ENCODE data around the gene AP1S1. TPM values are rescaled to one million over a fixed set of nuclear protein-coding genes. Genes with fewer than 3 reads are reported as not detected.
A peak's percentile ranks its signal among the peaks of the same experiment; 100 is the strongest.

AP1S1 gene
- total and polyA plus RNA-seq, 2 of the 13 experiments (the other 11 are each of a cell fraction or from before 2014, with no cell fraction given) = 57.5 to 68.1 TPM

GRCh38 chr7:101121991-101122932, 32.0 kb upstream of the AP1S1 start (continued):
- 0 out of 2 replicates have a peak, but pooled peaks have one; percentile 52 for TF ChIP-seq HOMEZ (CRISPR knock-in tag; IDR thresholded peaks at IDR 0.05; ENCODE audit: low read depth)
- TF ChIP-seq ATF4 (CRISPR knock-in tag; IDR thresholded peaks at IDR 0.05) = peak in 1 of 2 experiments; percentile 95; a peak in 2 of 4 replicates
- peak; percentile 86 for TF ChIP-seq RARA (CRISPR knock-in tag; IDR thresholded peaks at IDR 0.05)
- TF ChIP-seq STAT5B (CRISPR knock-in tag; IDR thresholded peaks at IDR 0.05) = no peak
- TF ChIP-seq SIN3B (IDR thresholded peaks at IDR 0.05; ENCODE audit: low read length) = no peak
- TF ChIP-seq YY1 (IDR thresholded peaks at IDR 0.05; ENCODE audit: insufficient read depth, insufficient replicate concordance, low read depth, low read length) = peak; percentile 18
- TF ChIP-seq MED13 (CRISPR knock-in tag; IDR thresholded peaks at IDR 0.05) = no peak; the same call in 1 of the 2 replicates
- TF ChIP-seq ATF2 (CRISPR knock-in tag; IDR thresholded peaks at IDR 0.05) = peak; percentile 32
- no peak for TF ChIP-seq REL (CRISPR knock-in tag; conservative IDR thresholded peaks at IDR 0.05)
- no peak for TF ChIP-seq GLMP (CRISPR knock-in tag; IDR thresholded peaks at IDR 0.05; ENCODE audit: borderline replicate concordance)
- no peak for TF ChIP-seq ZNF792 (CRISPR knock-in tag; IDR thresholded peaks at IDR 0.05)
- no peak for TF ChIP-seq ZNF496 (CRISPR knock-in tag; IDR thresholded peaks at IDR 0.05; ENCODE audit: insufficient replicate concordance)
- TF ChIP-seq KDM3A (CRISPR knock-in tag; IDR thresholded peaks at IDR 0.05; ENCODE audit: low read depth) = no peak
- no peak for TF ChIP-seq ZNF713 (CRISPR knock-in tag; IDR thresholded peaks at IDR 0.05)
- peak; percentile 38 for TF ChIP-seq ASH2L (IDR thresholded peaks at IDR 0.05; ENCODE audit: insufficient read length, low read depth, low read length)
- TF ChIP-seq ZNF577 (CRISPR knock-in tag; IDR thresholded peaks at IDR 0.05; ENCODE audit: borderline replicate concordance, low read depth) = no peak
- no peak for TF ChIP-seq RFX3 (CRISPR knock-in tag; IDR thresholded peaks at IDR 0.05)
- TF ChIP-seq TIGD3 (CRISPR knock-in tag; IDR thresholded peaks at IDR 0.05; ENCODE audit: borderline replicate concordance) = no peak
- no peak for TF ChIP-seq SMAD9 (CRISPR knock-in tag; IDR thresholded peaks at IDR 0.05)
- no peak for TF ChIP-seq ZNF160 (CRISPR knock-in tag; IDR thresholded peaks at IDR 0.05)
- no peak for TF ChIP-seq ZNF235 (CRISPR knock-in tag; IDR thresholded peaks at IDR 0.05; ENCODE audit: borderline replicate concordance)
- no peak for TF ChIP-seq CC2D1A (CRISPR knock-in tag; IDR thresholded peaks at IDR 0.05)
- peak; percentile 55; the same call in 1 of the 2 replicates for TF ChIP-seq ZNF614 (CRISPR knock-in tag; IDR thresholded peaks at IDR 0.05; ENCODE audit: borderline replicate concordance)

All from HepG2 (cell line).